Naive thymus-derived CD4-positive, alpha-beta T cell (primary cell): ENCODE measurements around the gene ADAMTSL1. TPM values are rescaled to one million over a fixed set of nuclear protein-coding genes. Genes with fewer than 3 reads are reported as not detected.

Experiments used
- ATAC-seq: fragments of 150-1000 bp; cut with Tn5 transposase; 2 replicates; pipeline ENCODE4 v1.10.0; 2021; ENCODE audit warnings: mild to moderate bottlenecking, moderate library complexity
- CTCF ChIA-PET: fragments of 350-600 bp; sonication (Branson Sonifier 250); formaldehyde crosslinking; loops from one replicate; lab custom pipeline; 2021; ENCODE audit warnings: antibody characterized with exemption; lab: Charles Lee
- POLR2A ChIA-PET: fragments of 350-600 bp; sonication (Branson Sonifier 250); formaldehyde crosslinking; loops from one replicate; lab custom pipeline; 2021; ENCODE audit warnings: antibody characterized with exemption, inconsistent platforms; lab: Charles Lee
- DNase-seq, 9 donors: peaks; one replicate each; pipeline versions ENCODE4 v3.0.0 to v3.0.0-alpha.2; 2020 to 2022; ENCODE audit warnings: mixed read lengths in 1 of 9
- H3K27ac ChIP-seq: one replicate; pipeline ENCODE4 v1.7.0; 2013; ENCODE audit warnings: mild to moderate bottlenecking, low read depth, low read length, moderate library complexity
- H3K27me3 ChIP-seq, 2 donors: one replicate each; pipeline ENCODE4 v1.7.0; 2013; ENCODE audit warnings: low read length in 2 of 2, mild to moderate bottlenecking in 2 of 2, moderate library complexity in 2 of 2; ENCODE audit not compliant: control insufficient read depth in 2 of 2, insufficient read depth in 2 of 2
- H3K36me3 ChIP-seq, 3 experiments: 1 replicate in 2 of 3; 2 replicates in 1 of 3; pipeline ENCODE4 v1.7.0; 2013; ENCODE audit warnings: low read length in 3 of 3, mild to moderate bottlenecking in 3 of 3, moderate library complexity in 1 of 3; ENCODE audit not compliant: insufficient read depth in 3 of 3, control insufficient read depth in 2 of 3
- H3K4me1 ChIP-seq, 2 donors: one replicate each; pipeline ENCODE4 v1.7.0; 2013; ENCODE audit warnings: low read length in 2 of 2, mild to moderate bottlenecking in 2 of 2, moderate library complexity in 1 of 2; ENCODE audit not compliant: control insufficient read depth in 2 of 2, insufficient read depth in 2 of 2
- H3K4me3 ChIP-seq: 2 replicates; pipeline ENCODE4 v1.7.0; 2013; ENCODE audit warnings: mild to moderate bottlenecking, low read length
- H3K9me3 ChIP-seq, 3 experiments: 1 replicate in 2 of 3; 2 replicates in 1 of 3; pipeline ENCODE4 v1.7.0; 2013; ENCODE audit warnings: low read length in 3 of 3; ENCODE audit not compliant: control insufficient read depth in 2 of 3
- H3K27ac Mint-ChIP-seq, 9 donors: one replicate each; pipeline ENCODE4 v1.8.0; 2020 to 2022; ENCODE audit warnings: mixed read lengths in 9 of 9, mild to moderate bottlenecking in 8 of 9, moderate library complexity in 5 of 9, inconsistent platforms in 2 of 9
- H3K27me3 Mint-ChIP-seq, 5 donors: one replicate each; pipeline ENCODE4 v1.8.0; 2021 to 2022; ENCODE audit warnings: mixed read lengths in 5 of 5, mild to moderate bottlenecking in 1 of 5
- H3K36me3 Mint-ChIP-seq, 5 donors: one replicate each; pipeline ENCODE4 v1.8.0; 2020 to 2022; ENCODE audit warnings: mixed read lengths in 5 of 5, mild to moderate bottlenecking in 3 of 5, inconsistent platforms in 1 of 5
- H3K4me1 Mint-ChIP-seq, 7 donors: one replicate each; pipeline ENCODE4 v1.8.0; 2020 to 2022; ENCODE audit warnings: mixed read lengths in 7 of 7, mild to moderate bottlenecking in 3 of 7, inconsistent platforms in 1 of 7
- H3K4me3 Mint-ChIP-seq, 10 donors: one replicate each; pipeline ENCODE4 v1.8.0; 2020 to 2022; ENCODE audit warnings: mild to moderate bottlenecking in 10 of 10, mixed read lengths in 10 of 10, moderate library complexity in 6 of 10, inconsistent platforms in 2 of 10
- H3K9me3 Mint-ChIP-seq, 11 donors: one replicate each; pipeline ENCODE4 v1.8.0; 2020 to 2022; ENCODE audit warnings: mixed read lengths in 11 of 11, mild to moderate bottlenecking in 4 of 11, inconsistent platforms in 1 of 11, moderate library complexity in 1 of 11
- intact Hi-C, 2 donors: fragments of 100-400 bp; cut with micrococcal nuclease; formaldehyde crosslinking; loops; one replicate each; pipeline ENCODE4 v1.15.1; 2023
- polyA plus RNA-seq, 2 donors: library from polyadenylated mRNA; unstranded; fragments of 300-500 nt; fragmentation: Illumina TruSeq; gene quantifications; one replicate each; pipeline ENCODE4 v1.2.3, GENCODE V29; 2021
- total RNA-seq, 6 experiments: library from RNA in 5 of 6; stranded (reverse) in 5 of 6; gene quantifications; 1 replicate in 5 of 6; 2 replicates in 1 of 6; pipeline ENCODE4 v1.2.3 and lab custom pipeline; 2021 to 2026

Gene ADAMTSL1
- total and polyA plus RNA-seq, 7 experiments from 2014 or later, result not detected

DNA sequence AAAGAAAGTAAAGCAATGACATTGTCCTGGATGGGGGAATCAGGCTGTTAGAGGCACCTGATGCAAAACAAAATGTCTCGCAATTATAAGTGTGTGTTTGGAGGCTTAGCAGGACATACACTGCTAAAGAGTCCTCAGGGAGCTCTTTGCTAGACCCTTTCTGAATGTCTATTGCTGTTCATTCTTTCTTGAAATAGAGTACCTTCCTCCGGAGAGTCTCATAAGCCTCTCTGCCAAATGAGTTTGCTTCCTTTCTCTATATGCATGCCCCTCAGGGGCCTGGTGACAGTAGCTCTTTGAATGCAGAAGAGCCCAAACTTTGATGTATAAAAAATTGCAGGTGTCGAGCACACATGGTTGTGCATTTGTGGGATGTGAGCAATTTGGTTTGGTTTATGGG, 26.4 kb upstream of the ADAMTSL1 start:
- Mint-ChIP-seq H3K4me3 (no peak overlapping the region), H3K27ac (no peak overlapping the region), H3K36me3 (no peaks in the 10 kb centered on the region), H3K4me1 (no peaks in the 10 kb centered on the region), H3K27me3 (peaks cover 0 to 8% (median 0%) of the 10 kb centered on the region in 5 donors), H3K9me3 (peaks cover 0 to 4% (median 0%) of the 10 kb centered on the region in 11 donors)
- intact Hi-C loops, result loop anchor here in 1 of 2 donors (10.0 kb wide), 2 partner anchors 633 to 913 kb away; no protein-coding TSS in a partner anchor
- no peaks in the 10 kb centered on the region for H3K4me1 ChIP-seq
- DNase-seq (no peak), ATAC-seq (no peak)
- no peaks in the 10 kb centered on the region for H3K27me3 ChIP-seq
- CTCF ChIA-PET, result no interaction called here
- H3K27ac ChIP-seq, result no peak overlapping the region
- H3K36me3 ChIP-seq, result no peaks in the 10 kb centered on the region
- no peaks in the 10 kb centered on the region for H3K9me3 ChIP-seq
- no peak overlapping the region for H3K4me3 ChIP-seq
- POLR2A ChIA-PET, result no interaction called here

DNA sequence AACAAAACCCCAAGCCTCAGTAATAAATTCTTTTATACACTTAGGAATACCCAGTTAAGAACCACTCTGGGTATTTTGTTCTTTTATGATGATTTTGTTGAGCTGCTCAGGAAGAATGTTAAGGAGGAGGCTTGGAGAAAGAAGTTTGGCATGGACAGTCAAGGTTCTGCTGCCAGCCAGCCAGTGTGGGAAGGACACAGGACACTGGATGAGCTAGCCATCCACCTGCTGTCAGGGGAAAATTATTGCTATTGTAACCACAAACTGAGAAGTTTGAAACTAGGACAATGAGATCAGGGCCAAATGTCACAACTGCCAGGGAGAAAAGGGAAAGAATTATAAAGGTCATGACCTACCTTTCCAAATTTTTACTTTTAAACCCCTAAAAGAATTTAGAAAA, 25.9 kb upstream of the ADAMTSL1 start:
- CTCF ChIA-PET, result no interaction called here

DNA sequence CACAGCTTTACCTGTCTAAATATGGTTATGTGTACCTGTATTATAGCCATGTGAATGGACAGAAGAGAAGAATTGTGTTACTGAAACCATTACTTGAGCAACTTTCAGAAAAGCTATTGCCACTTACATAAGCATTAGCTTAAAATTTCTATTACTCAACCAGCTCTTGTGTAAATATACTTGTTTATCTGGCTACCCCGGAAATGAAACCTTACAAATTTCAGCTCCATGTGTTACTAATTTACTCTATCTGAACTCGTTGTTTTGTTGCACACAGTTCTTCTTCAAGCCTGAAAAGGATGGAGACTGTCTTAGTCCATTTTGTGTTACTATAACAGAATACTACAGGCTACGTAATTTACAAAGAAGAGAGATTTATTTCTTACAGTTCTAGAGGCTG, 22.5 kb upstream of the ADAMTSL1 start:
- Mint-ChIP-seq H3K36me3 (no peaks in the 10 kb centered on the region), H3K27me3 (peaks cover 0 to 8% (median 0%) of the 10 kb centered on the region in 5 donors), H3K4me3 (no peak overlapping the region), H3K4me1 (no peaks in the 10 kb centered on the region), H3K27ac (no peak overlapping the region), H3K9me3 (peaks cover 0 to 4% (median 0%) of the 10 kb centered on the region in 11 donors)
- ATAC-seq (no peak), DNase-seq (no peak)
- no peak overlapping the region for H3K4me3 ChIP-seq
- CTCF ChIA-PET, result no interaction called here
- H3K9me3 ChIP-seq, result no peaks in the 10 kb centered on the region
- H3K36me3 ChIP-seq, result no peaks in the 10 kb centered on the region
- no peaks in the 10 kb centered on the region for H3K4me1 ChIP-seq
- no peak overlapping the region for H3K27ac ChIP-seq
- POLR2A ChIA-PET, result no interaction called here
- H3K27me3 ChIP-seq, result no peaks in the 10 kb centered on the region
- intact Hi-C loops, result no loop called here

More for the DNA sequence above, 25.9 kb upstream of the ADAMTSL1 start:
- Histone ChIP-seq H3K4me3 (no peak overlapping the region), H3K27ac (no peak overlapping the region), H3K4me1 (no peaks in the 10 kb centered on the region), H3K27me3 (no peaks in the 10 kb centered on the region), H3K36me3 (no peaks in the 10 kb centered on the region), H3K9me3 (no peaks in the 10 kb centered on the region)
- intact Hi-C loops, result loop anchor here in 1 of 2 donors (10.0 kb wide), 2 partner anchors 633 to 913 kb away; no protein-coding TSS in a partner anchor
- Mint-ChIP-seq H3K27me3 (peaks cover 0 to 8% (median 0%) of the 10 kb centered on the region in 5 donors), H3K27ac (no peak overlapping the region), H3K4me1 (no peaks in the 10 kb centered on the region), H3K4me3 (no peak overlapping the region), H3K9me3 (peaks cover 0 to 4% (median 0%) of the 10 kb centered on the region in 11 donors), H3K36me3 (no peaks in the 10 kb centered on the region)
- DNase-seq (no peak), ATAC-seq (no peak)
- POLR2A ChIA-PET, result no interaction called here

DNA sequence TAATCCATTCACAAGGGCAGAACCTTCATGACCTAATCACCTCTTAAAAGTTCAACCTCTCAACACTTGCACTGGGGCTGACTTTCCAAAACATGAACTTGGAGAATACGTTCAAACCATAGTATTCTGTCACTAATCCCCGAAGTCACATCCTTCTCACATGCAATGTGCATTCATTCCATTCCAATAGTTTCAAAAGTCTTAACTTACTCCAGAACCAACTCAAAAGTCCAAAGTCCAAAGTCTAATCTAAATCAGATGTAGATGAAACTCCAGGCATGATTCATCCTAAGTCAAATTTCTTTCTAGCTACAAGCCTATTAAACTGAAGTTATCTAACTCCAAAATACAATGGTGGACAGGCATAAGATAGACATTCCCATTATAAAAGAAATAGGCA, 21.7 kb upstream of the ADAMTSL1 start:
- Histone ChIP-seq H3K4me1 (no peaks in the 10 kb centered on the region), H3K27me3 (no peaks in the 10 kb centered on the region), H3K27ac (no peak overlapping the region), H3K36me3 (no peaks in the 10 kb centered on the region), H3K4me3 (no peak overlapping the region), H3K9me3 (no peaks in the 10 kb centered on the region)
- Mint-ChIP-seq H3K9me3 (peaks cover 0 to 4% (median 0%) of the 10 kb centered on the region in 11 donors), H3K4me3 (no peak overlapping the region), H3K27me3 (peaks cover 0 to 13% (median 0%) of the 10 kb centered on the region in 5 donors), H3K27ac (no peak overlapping the region), H3K4me1 (no peaks in the 10 kb centered on the region), H3K36me3 (no peaks in the 10 kb centered on the region)
- ChIA-PET CTCF (no interaction called here), POLR2A (no interaction called here)
- DNase-seq (no peak), ATAC-seq (no peak)
- intact Hi-C loops, result no loop called here

DNA sequence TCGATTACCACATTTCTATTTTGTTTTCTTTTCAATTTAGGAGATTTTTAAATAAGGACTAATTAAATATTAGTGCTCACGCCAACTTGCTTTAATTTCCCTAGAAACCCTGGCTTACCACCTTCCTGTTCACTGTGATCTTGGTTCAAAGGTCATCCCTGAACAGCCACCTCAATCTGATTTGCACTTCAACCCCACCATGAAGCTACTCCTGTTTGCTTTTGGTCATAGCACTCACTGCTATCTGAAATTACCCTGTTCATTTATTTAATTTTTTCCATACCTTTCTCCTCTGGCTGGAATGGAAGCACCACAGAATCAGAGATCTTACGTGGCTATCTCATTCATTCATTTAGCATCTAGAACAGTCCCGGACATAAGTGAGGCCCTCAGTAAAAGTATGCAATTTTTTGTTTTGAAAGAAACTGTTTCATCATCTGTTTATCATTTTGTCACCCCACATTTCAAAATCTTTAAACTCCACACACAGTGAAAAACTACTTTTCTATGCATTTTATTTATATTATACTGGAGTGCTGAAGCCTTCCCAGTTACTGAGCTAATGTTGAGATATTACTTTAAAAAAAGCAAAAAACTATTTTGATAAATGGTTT, 17.2 kb upstream of the ADAMTSL1 start:
- peaks cover 0 to 2% (median 0%) of the 10 kb centered on the region in 11 donors for H3K9me3 Mint-ChIP-seq
- Histone ChIP-seq H3K9me3 (no peaks in the 10 kb centered on the region), H3K27ac (no peak overlapping the region), H3K36me3 (no peaks in the 10 kb centered on the region), H3K4me3 (no peak overlapping the region), H3K27me3 (no peaks in the 10 kb centered on the region), H3K4me1 (no peaks in the 10 kb centered on the region)
- H3K27me3 Mint-ChIP-seq, result peaks cover 0 to 10% (median 7%) of the 10 kb centered on the region in 5 donors
- no peaks in the 10 kb centered on the region for H3K36me3 Mint-ChIP-seq
- ATAC-seq (no peak), DNase-seq (no peak)
- H3K27ac Mint-ChIP-seq, result no peak overlapping the region
- no peaks in the 10 kb centered on the region for H3K4me1 Mint-ChIP-seq
- CTCF ChIA-PET, result no interaction called here
- POLR2A ChIA-PET, result no interaction called here
- intact Hi-C loops, result no loop called here
- H3K4me3 Mint-ChIP-seq, result no peak overlapping the region

DNA sequence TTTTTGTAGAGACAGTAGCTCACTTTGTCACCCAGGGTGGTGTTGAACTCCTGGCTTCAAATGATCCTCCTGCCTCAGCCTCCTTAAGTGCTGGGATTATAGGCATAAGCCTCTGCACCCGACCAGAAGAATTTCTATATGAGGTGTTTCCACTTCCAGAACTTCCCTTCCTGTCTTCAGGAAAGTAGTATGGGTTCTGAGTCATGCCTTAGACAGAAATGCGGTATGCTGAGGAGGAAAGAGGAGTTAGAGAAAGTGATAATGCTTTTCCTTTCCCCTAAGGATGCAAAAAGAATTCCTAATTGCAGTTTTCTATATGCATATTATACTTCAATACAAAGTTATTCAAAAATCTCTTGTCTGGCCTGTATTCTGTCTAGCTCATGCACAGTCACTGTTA, 16.4 kb upstream of the ADAMTSL1 start:
- Mint-ChIP-seq H3K4me1 (no peaks in the 10 kb centered on the region), H3K9me3 (peaks cover 0 to 2% (median 0%) of the 10 kb centered on the region in 11 donors), H3K36me3 (no peaks in the 10 kb centered on the region), H3K27ac (no peak overlapping the region), H3K27me3 (peaks cover 0 to 12% (median 10%) of the 10 kb centered on the region in 5 donors), H3K4me3 (no peak overlapping the region)
- intact Hi-C loops, result no loop called here
- H3K36me3 ChIP-seq, result no peaks in the 10 kb centered on the region
- DNase-seq (no peak), ATAC-seq (no peak)
- no peak overlapping the region for H3K4me3 ChIP-seq
- no peak overlapping the region for H3K27ac ChIP-seq
- ChIA-PET CTCF (no interaction called here), POLR2A (no interaction called here)
- no peaks in the 10 kb centered on the region for H3K9me3 ChIP-seq
- H3K27me3 ChIP-seq, result no peaks in the 10 kb centered on the region
- H3K4me1 ChIP-seq, result no peaks in the 10 kb centered on the region

DNA sequence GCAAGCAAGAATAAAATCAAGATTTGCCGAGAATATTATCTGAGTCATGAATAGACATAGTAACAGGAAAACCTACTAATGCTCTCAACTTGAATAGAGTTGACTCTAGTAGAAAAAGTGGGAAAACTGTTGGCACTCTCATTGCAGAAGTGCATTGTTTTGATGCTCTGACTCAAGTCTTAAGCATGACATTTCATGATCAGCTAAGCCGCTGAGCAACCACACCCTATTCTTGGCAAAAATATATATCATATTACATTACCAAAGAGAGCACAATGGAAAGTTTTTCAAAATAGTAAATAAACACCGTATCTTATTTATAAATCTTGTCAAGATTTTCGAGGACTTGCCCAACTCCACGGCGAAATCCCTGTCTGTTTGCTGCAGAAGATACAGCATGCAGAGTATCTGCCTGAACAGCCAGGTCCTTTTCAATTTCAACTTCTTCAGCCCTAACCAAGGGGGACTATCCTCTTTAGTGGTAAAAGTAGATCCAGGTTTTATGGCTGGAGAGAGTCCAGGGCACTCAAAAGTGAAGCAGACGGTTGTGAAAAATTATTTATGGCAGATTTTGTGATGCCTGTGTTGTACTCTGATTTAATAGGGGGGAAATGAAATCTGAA, 13.9 kb upstream of the ADAMTSL1 start:
- Mint-ChIP-seq H3K4me1 (no peaks in the 10 kb centered on the region), H3K9me3 (peaks cover 0 to 4% (median 0%) of the 10 kb centered on the region in 11 donors), H3K27ac (no peak overlapping the region), H3K4me3 (no peak overlapping the region), H3K36me3 (no peaks in the 10 kb centered on the region), H3K27me3 (peaks cover 0 to 18% (median 12%) of the 10 kb centered on the region in 5 donors)
- no peak overlapping the region for H3K4me3 ChIP-seq
- ATAC-seq (no peak), DNase-seq (no peak)
- intact Hi-C loops, result no loop called here
- no peaks in the 10 kb centered on the region for H3K4me1 ChIP-seq
- CTCF ChIA-PET, result no interaction called here
- H3K9me3 ChIP-seq, result no peaks in the 10 kb centered on the region
- no peaks in the 10 kb centered on the region for H3K36me3 ChIP-seq
- H3K27me3 ChIP-seq, result no peaks in the 10 kb centered on the region
- POLR2A ChIA-PET, result no interaction called here
- H3K27ac ChIP-seq, result no peak overlapping the region
